Measurements from ENCODE around the gene ATP8B1. TPM values are rescaled to one million over a fixed set of nuclear protein-coding genes. Genes with fewer than 3 reads are reported as not detected.
"Not testable (repeated sequence)": the region's sequence is repeated elsewhere in the genome, so short reads cannot be mapped to it uniquely, and the experiment has no call there.

Gene ATP8B1
- 20.8 and 32.1 TPM in 2 replicates for total RNA-seq

- no peaks in the 10 kb centered on the region for H3K36me3 ChIP-seq (ENCODE audit: control insufficient read depth, insufficient read depth, low read length)
- no peak for TF ChIP-seq CTCF (IDR thresholded peaks at IDR 0.05; ENCODE audit: insufficient read depth, low read length, severe bottlenecking)
- H3K27me3 ChIP-seq (ENCODE audit: control insufficient read depth, insufficient read depth, low read length) = no peaks in the 10 kb centered on the region
- peak within 1 kb of the TSS; percentile 91 for H3K4me3 ChIP-seq (ENCODE audit: low read depth, low read length)
- DNase-seq (ENCODE audit: low read depth) (peak; percentile 81), FAIRE-seq (no peak)
These were observed at the start of gene ATP8B1 for GRCh38 chr18:57803103-57803969. Gene ATP8B1 (minus strand): TSS chr18:57803315. CDS start chr18:57731807, 71,508 bp downstream.

DNA sequence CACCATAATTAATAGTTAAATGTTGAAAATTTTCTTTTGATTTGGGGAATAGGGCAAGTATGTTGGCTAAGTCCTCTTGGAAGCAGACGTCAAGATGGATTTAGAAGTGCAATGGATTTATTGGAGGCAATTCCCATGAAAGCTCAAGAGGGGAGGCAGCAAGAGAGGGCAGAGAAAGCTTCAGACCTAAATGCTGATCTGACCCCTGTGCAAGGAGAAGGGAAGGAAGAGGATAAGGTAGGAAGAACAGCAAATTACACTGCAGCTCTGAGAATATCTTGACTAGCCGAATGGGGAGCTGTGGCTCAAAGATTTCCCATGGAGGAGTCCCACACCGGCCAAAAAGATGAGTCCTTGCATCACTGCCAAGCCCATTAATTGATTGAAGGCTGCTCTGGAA is 46.9 kb upstream of the ATP8B1 start:
- H3K27me3 ChIP-seq (ENCODE audit: control insufficient read depth, insufficient read depth, low read length) = no peaks in the 10 kb centered on the region
- FAIRE-seq = no peak
- no peak overlapping the region for H3K4me3 ChIP-seq (ENCODE audit: low read depth, low read length)
- no peak for DNase-seq (ENCODE audit: low read depth)
- H3K36me3 ChIP-seq (ENCODE audit: control insufficient read depth, insufficient read depth, low read length) = no peaks in the 10 kb centered on the region
- TF ChIP-seq CTCF (IDR thresholded peaks at IDR 0.05; ENCODE audit: insufficient read depth, low read length, severe bottlenecking) = no peak

- FAIRE-seq; H3K27me3 ChIP-seq (ENCODE audit: control insufficient read depth, insufficient read depth, low read length); H3K4me3 ChIP-seq (ENCODE audit: low read depth, low read length); H3K36me3 ChIP-seq (ENCODE audit: control insufficient read depth, insufficient read depth, low read length); DNase-seq (ENCODE audit: low read depth): not testable (repeated sequence)
These were observed 45.3 kb upstream of the ATP8B1 start for GRCh38 chr18:57848374-57848773.

GRCh38 chr18:57847431-57847830 is 44.3 kb upstream of the ATP8B1 start:
- DNase-seq (ENCODE audit: low read depth) = not testable (repeated sequence)

GRCh38 chr18:57846258-57846657 is 43.1 kb upstream of the ATP8B1 start:
- Histone ChIP-seq H3K4me3 (ENCODE audit: low read depth, low read length) (no peak overlapping the region), H3K27me3 (ENCODE audit: control insufficient read depth, insufficient read depth, low read length) (no peaks in the 10 kb centered on the region), H3K36me3 (ENCODE audit: control insufficient read depth, insufficient read depth, low read length) (no peaks in the 10 kb centered on the region)
- DNase-seq (ENCODE audit: low read depth) (peak; percentile 70), FAIRE-seq (no peak)
- no peak for TF ChIP-seq CTCF (IDR thresholded peaks at IDR 0.05; ENCODE audit: insufficient read depth, low read length, severe bottlenecking)

More at GRCh38 chr18:57847431-57847830, 44.3 kb upstream of the ATP8B1 start:
- H3K27me3 ChIP-seq (ENCODE audit: control insufficient read depth, insufficient read depth, low read length); H3K36me3 ChIP-seq (ENCODE audit: control insufficient read depth, insufficient read depth, low read length); FAIRE-seq; H3K4me3 ChIP-seq (ENCODE audit: low read depth, low read length): not testable (repeated sequence)

GRCh38 chr18:57845605-57846074 is 42.5 kb upstream of the ATP8B1 start:
- no peak for TF ChIP-seq CTCF (IDR thresholded peaks at IDR 0.05; ENCODE audit: insufficient read depth, low read length, severe bottlenecking)
- FAIRE-seq = no peak
- H3K36me3 ChIP-seq (ENCODE audit: control insufficient read depth, insufficient read depth, low read length) = no peaks in the 10 kb centered on the region
- no peaks in the 10 kb centered on the region for H3K27me3 ChIP-seq (ENCODE audit: control insufficient read depth, insufficient read depth, low read length)
- H3K4me3 ChIP-seq (ENCODE audit: low read depth, low read length) = no peak overlapping the region
- no peak for DNase-seq (ENCODE audit: low read depth)
